ENCODE data around the gene SFI1.

SFI1 gene

DNA sequence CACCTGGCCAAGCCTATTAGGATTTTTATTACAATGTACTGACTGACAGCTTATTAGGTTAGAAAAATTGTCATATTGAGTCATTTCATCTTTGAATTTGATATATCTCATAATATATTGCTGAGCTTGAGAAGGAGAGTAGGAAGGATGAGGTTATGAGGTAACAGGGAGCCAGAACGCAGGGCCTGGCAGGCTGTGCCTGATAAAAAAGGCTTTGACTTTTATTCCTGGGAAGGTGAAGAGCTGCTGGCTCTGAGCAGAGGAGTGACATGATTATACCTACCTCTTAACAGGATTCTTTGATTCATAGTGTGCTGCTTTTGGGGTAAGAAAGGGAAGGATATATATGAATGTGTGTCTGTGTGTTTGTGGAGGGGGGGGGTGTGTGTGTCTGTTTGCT lies 70.9 kb downstream of the SFI1 start:
- H4K20me1 ChIP-seq (ENCODE audit: insufficient read depth, low read length, poor library complexity, severe bottlenecking), result no peaks in the 10 kb centered on the region
- no peaks in the 10 kb centered on the region for H3K4me1 ChIP-seq (ENCODE audit: insufficient read depth, low read length, poor library complexity, severe bottlenecking)
- H2AFZ ChIP-seq (ENCODE audit: low read length), result no peak overlapping the region
- TF ChIP-seq, protein P1, sequence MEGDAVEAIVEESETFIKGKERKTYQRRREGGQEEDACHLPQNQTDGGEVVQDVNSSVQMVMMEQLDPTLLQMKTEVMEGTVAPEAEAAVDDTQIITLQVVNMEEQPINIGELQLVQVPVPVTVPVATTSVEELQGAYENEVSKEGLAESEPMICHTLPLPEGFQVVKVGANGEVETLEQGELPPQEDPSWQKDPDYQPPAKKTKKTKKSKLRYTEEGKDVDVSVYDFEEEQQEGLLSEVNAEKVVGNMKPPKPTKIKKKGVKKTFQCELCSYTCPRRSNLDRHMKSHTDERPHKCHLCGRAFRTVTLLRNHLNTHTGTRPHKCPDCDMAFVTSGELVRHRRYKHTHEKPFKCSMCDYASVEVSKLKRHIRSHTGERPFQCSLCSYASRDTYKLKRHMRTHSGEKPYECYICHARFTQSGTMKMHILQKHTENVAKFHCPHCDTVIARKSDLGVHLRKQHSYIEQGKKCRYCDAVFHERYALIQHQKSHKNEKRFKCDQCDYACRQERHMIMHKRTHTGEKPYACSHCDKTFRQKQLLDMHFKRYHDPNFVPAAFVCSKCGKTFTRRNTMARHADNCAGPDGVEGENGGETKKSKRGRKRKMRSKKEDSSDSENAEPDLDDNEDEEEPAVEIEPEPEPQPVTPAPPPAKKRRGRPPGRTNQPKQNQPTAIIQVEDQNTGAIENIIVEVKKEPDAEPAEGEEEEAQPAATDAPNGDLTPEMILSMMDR (conservative IDR thresholded peaks at IDR 0.05; ENCODE audit: low read length), result no peak
- TF ChIP-seq EZH2phosphoT487 (IDR thresholded peaks at IDR 0.05; ENCODE audit: borderline replicate concordance), result no peak
- H3K36me3 ChIP-seq (ENCODE audit: insufficient read depth, low read length), result no peaks in the 10 kb centered on the region; the same call in 1 of the 2 replicates
- no peaks in the 10 kb centered on the region for H3F3A ChIP-seq (ENCODE audit: low read depth)
- H3K4me2 ChIP-seq (ENCODE audit: low read depth, low read length, poor library complexity, severe bottlenecking), result no peak overlapping the region
- H3K4me3 ChIP-seq (ENCODE audit: low read length, poor library complexity, severe bottlenecking), result no peak overlapping the region
- H3K9ac ChIP-seq (ENCODE audit: low read depth, low read length, poor library complexity, severe bottlenecking), result no peak overlapping the region
- H3K9me3 ChIP-seq (ENCODE audit: insufficient read depth, low read depth, low read length), result no peaks in the 10 kb centered on the region
- H3K27me3 ChIP-seq (ENCODE audit: insufficient read depth, low read length, poor library complexity, severe bottlenecking), result no peaks in the 10 kb centered on the region
- no peaks in the 10 kb centered on the region for H3K9me2 ChIP-seq (replicated peaks; ENCODE audit: low read depth, low read length)
- no peaks in the 10 kb centered on the region for H3K79me2 ChIP-seq (ENCODE audit: insufficient read depth, low read length)

GRCh38 chr22:31567702-31568101 lies 71.4 kb downstream of the SFI1 start:
- no peaks in the 10 kb centered on the region for H3K9me2 ChIP-seq (replicated peaks; ENCODE audit: low read depth, low read length)
- no peaks in the 10 kb centered on the region for H3F3A ChIP-seq (ENCODE audit: low read depth)
- H3K79me2 ChIP-seq (ENCODE audit: insufficient read depth, low read length), result no peaks in the 10 kb centered on the region
- peaks cover under 1% of the 10 kb centered on the region; the same call in 1 of the 2 replicates for H3K36me3 ChIP-seq (ENCODE audit: insufficient read depth, low read length)
- no peak overlapping the region for H3K4me3 ChIP-seq (ENCODE audit: low read length, poor library complexity, severe bottlenecking)
- no peak for TF ChIP-seq EZH2phosphoT487 (IDR thresholded peaks at IDR 0.05; ENCODE audit: borderline replicate concordance)
- TF ChIP-seq, protein P1 (conservative IDR thresholded peaks at IDR 0.05; ENCODE audit: low read length), result no peak
- H3K4me2 ChIP-seq (ENCODE audit: low read depth, low read length, poor library complexity, severe bottlenecking), result no peak overlapping the region
- no peaks in the 10 kb centered on the region for H3K4me1 ChIP-seq (ENCODE audit: insufficient read depth, low read length, poor library complexity, severe bottlenecking)
- H3K9me3 ChIP-seq (ENCODE audit: insufficient read depth, low read depth, low read length), result no peaks in the 10 kb centered on the region
- no peaks in the 10 kb centered on the region for H4K20me1 ChIP-seq (ENCODE audit: insufficient read depth, low read length, poor library complexity, severe bottlenecking)
- H2AFZ ChIP-seq (ENCODE audit: low read length), result no peak overlapping the region
- H3K9ac ChIP-seq (ENCODE audit: low read depth, low read length, poor library complexity, severe bottlenecking), result no peak overlapping the region
- H3K27me3 ChIP-seq (ENCODE audit: insufficient read depth, low read length, poor library complexity, severe bottlenecking), result no peaks in the 10 kb centered on the region

GRCh38 chr22:31569126-31569525 lies 72.8 kb downstream of the SFI1 start:
- Histone ChIP-seq H4K20me1 (ENCODE audit: insufficient read depth, low read length, poor library complexity, severe bottlenecking) (no peaks in the 10 kb centered on the region), H3K36me3 (ENCODE audit: insufficient read depth, low read length) (peaks cover 12% of the 10 kb centered on the region; the same call in 1 of the 2 replicates), H3K9ac (ENCODE audit: low read depth, low read length, poor library complexity, severe bottlenecking) (no peak overlapping the region), H3K4me1 (ENCODE audit: insufficient read depth, low read length, poor library complexity, severe bottlenecking) (no peaks in the 10 kb centered on the region), H3K79me2 (ENCODE audit: insufficient read depth, low read length) (no peaks in the 10 kb centered on the region), H3K4me3 (ENCODE audit: low read length, poor library complexity, severe bottlenecking) (no peak overlapping the region), H3K9me3 (ENCODE audit: insufficient read depth, low read depth, low read length) (no peaks in the 10 kb centered on the region), H3K9me2 (replicated peaks; ENCODE audit: low read depth, low read length) (no peaks in the 10 kb centered on the region), H3F3A (ENCODE audit: low read depth) (no peaks in the 10 kb centered on the region), H3K27me3 (ENCODE audit: insufficient read depth, low read length, poor library complexity, severe bottlenecking) (no peaks in the 10 kb centered on the region), H2AFZ (ENCODE audit: low read length) (no peak overlapping the region), H3K4me2 (ENCODE audit: low read depth, low read length, poor library complexity, severe bottlenecking) (no peak overlapping the region)
- TF ChIP-seq EZH2phosphoT487 (IDR thresholded peaks at IDR 0.05; ENCODE audit: borderline replicate concordance), result no peak
- TF ChIP-seq, protein P1 (conservative IDR thresholded peaks at IDR 0.05; ENCODE audit: low read length), result no peak

All from Loucy (cell line).